ENCODE measurements around the gene FTO. TPM values are rescaled to one million over a fixed set of nuclear protein-coding genes. Genes with fewer than 3 reads are reported as not detected.

Gene FTO
- polyA plus RNA-seq, 1 donor from 2014 or later: 80.1 TPM

DNA sequence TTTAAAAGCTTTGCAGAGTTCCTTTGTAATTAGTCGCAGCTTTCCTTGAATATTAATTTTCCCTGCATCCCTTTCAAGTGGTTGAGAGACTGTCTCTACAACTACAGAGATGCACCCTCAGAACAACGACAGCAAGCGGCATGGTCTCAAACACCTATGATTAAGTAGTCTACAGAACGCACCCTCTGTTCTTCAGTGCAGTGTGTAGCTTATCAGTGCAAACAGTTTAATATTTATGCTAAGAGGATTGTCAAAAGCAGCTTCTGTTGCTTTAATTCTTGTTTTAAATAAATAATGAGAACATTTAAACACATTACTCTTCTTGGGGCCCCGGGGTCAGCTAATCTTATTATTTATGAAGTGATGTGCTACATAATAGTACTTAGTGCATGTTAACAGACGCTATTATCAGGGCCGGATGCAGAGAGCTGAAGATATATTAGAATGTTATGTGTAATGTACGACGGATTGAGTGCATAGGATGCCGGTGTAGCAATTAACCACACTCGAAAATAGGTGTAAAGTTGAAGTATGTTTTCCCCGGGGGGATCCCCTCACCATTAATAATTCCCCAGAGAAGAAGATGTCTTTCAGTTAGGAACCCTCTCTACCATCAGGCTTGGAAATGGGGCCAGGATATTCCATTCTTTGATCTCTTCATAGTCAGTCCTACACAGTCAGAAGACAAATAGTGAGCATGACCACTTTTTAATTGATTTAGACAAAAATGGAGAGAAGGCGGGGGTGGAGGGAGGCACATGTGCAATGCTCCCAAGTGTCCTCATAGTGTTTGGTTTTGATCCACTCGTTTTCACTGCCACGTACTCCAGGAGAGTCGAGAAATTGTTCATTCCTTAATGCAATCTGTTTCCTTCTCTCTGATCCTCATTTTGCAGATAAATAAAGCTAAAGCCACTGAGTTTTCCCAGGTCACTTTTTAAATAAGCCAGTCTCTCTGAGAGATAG, 406.3 kb downstream of the FTO start:
- Histone ChIP-seq H4K20me1 (ENCODE audit: insufficient read depth) (no peaks in the 10 kb centered on the region), H3K9me2 (ENCODE audit: insufficient read depth, low read length) (no peaks in the 10 kb centered on the region), H3K4me3 (ENCODE audit: low read length) (no peak overlapping the region), H3K4me2 (ENCODE audit: low read length) (no peak overlapping the region), H3K36me3 (ENCODE audit: insufficient read depth, low read length) (no peaks in the 10 kb centered on the region), H3K9ac (ENCODE audit: low read length) (no peak overlapping the region), H3K79me2 (replicated peaks; ENCODE audit: insufficient read depth, low read length) (no peaks in the 10 kb centered on the region), H3K27ac (ENCODE audit: low read length) (no peak overlapping the region), H3F3A (ENCODE audit: insufficient read depth, low read length, poor library complexity, severe bottlenecking) (no peaks in the 10 kb centered on the region), H3K9me3 (ENCODE audit: low read length) (no peaks in the 10 kb centered on the region), H3K27me3 (ENCODE audit: insufficient read depth, low read depth, low read length) (no peaks in the 10 kb centered on the region), H2AFZ (ENCODE audit: low read depth, low read length) (no peak overlapping the region)
- no peak for TF ChIP-seq POLR2AphosphoS5 (IDR thresholded peaks at IDR 0.05)
- TF ChIP-seq EP300 (conservative IDR thresholded peaks at IDR 0.05; ENCODE audit: poor library complexity, severe bottlenecking): no peak
- TF ChIP-seq SMC3 (conservative IDR thresholded peaks at IDR 0.05; ENCODE audit: poor library complexity): no peak
- TF ChIP-seq, protein P1, sequence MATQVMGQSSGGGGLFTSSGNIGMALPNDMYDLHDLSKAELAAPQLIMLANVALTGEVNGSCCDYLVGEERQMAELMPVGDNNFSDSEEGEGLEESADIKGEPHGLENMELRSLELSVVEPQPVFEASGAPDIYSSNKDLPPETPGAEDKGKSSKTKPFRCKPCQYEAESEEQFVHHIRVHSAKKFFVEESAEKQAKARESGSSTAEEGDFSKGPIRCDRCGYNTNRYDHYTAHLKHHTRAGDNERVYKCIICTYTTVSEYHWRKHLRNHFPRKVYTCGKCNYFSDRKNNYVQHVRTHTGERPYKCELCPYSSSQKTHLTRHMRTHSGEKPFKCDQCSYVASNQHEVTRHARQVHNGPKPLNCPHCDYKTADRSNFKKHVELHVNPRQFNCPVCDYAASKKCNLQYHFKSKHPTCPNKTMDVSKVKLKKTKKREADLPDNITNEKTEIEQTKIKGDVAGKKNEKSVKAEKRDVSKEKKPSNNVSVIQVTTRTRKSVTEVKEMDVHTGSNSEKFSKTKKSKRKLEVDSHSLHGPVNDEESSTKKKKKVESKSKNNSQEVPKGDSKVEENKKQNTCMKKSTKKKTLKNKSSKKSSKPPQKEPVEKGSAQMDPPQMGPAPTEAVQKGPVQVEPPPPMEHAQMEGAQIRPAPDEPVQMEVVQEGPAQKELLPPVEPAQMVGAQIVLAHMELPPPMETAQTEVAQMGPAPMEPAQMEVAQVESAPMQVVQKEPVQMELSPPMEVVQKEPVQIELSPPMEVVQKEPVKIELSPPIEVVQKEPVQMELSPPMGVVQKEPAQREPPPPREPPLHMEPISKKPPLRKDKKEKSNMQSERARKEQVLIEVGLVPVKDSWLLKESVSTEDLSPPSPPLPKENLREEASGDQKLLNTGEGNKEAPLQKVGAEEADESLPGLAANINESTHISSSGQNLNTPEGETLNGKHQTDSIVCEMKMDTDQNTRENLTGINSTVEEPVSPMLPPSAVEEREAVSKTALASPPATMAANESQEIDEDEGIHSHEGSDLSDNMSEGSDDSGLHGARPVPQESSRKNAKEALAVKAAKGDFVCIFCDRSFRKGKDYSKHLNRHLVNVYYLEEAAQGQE (IDR thresholded peaks at IDR 0.05; ENCODE audit: borderline replicate concordance): no peak
- no peak for TF ChIP-seq RAD21 (conservative IDR thresholded peaks at IDR 0.05)
- TF ChIP-seq EZH2 (IDR thresholded peaks at IDR 0.05; ENCODE audit: borderline replicate concordance, insufficient read depth, low read length, poor library complexity, severe bottlenecking): no peak
- no peak for TF ChIP-seq MXI1 (conservative IDR thresholded peaks at IDR 0.05; ENCODE audit: poor library complexity, severe bottlenecking)
- no peak for TF ChIP-seq TAF1 (IDR thresholded peaks at IDR 0.05; ENCODE audit: low read depth)
- TF ChIP-seq, protein P2, sequence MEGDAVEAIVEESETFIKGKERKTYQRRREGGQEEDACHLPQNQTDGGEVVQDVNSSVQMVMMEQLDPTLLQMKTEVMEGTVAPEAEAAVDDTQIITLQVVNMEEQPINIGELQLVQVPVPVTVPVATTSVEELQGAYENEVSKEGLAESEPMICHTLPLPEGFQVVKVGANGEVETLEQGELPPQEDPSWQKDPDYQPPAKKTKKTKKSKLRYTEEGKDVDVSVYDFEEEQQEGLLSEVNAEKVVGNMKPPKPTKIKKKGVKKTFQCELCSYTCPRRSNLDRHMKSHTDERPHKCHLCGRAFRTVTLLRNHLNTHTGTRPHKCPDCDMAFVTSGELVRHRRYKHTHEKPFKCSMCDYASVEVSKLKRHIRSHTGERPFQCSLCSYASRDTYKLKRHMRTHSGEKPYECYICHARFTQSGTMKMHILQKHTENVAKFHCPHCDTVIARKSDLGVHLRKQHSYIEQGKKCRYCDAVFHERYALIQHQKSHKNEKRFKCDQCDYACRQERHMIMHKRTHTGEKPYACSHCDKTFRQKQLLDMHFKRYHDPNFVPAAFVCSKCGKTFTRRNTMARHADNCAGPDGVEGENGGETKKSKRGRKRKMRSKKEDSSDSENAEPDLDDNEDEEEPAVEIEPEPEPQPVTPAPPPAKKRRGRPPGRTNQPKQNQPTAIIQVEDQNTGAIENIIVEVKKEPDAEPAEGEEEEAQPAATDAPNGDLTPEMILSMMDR (IDR thresholded peaks at IDR 0.05; ENCODE audit: poor library complexity, severe bottlenecking): no peak

DNA sequence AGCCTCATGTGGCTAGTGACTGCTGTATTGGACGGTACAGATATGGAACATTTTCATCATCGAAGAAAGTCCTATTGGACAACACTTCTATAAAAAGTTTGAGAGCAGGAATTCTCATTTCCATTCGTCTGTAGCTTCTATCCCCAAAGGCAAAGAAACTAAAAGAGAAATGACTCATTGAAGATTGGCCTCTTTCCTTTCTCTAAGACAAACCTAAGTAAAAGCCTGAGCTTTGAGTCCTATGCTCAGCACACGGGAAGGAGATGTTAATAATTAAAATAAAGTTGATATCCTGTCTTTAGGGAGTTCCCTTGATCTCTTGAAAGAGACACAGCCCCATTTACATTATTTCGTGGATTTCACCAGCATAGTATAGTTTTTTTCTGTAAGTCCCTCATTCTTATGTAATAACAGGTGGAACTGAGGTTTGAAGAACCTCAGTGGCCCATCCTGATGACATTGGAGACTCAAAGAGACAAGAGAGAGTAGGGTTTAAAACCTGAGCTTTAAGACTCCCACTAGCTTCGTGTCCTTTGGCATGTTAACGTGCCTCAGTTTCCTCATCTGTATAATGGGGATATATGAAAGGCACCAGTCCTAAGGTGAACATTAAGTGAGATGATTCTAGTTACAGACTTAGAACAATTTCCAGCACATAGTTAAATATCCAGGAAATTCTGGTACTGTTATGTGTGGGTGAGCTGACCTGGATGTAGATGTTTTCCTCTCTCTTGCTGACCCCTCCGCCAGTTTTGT, 408.7 kb downstream of the FTO start:
- H4K20me1 ChIP-seq (ENCODE audit: insufficient read depth): no peaks in the 10 kb centered on the region
- no peaks in the 10 kb centered on the region for H3K9me2 ChIP-seq (ENCODE audit: insufficient read depth, low read length)
- H3F3A ChIP-seq (ENCODE audit: insufficient read depth, low read length, poor library complexity, severe bottlenecking): no peaks in the 10 kb centered on the region
- H2AFZ ChIP-seq (ENCODE audit: low read depth, low read length): no peak overlapping the region
- no peak overlapping the region for H3K27ac ChIP-seq (ENCODE audit: low read length)
- no peaks in the 10 kb centered on the region for H3K9me3 ChIP-seq (ENCODE audit: low read length)
- H3K9ac ChIP-seq (ENCODE audit: low read length): no peak overlapping the region
- H3K79me2 ChIP-seq (replicated peaks; ENCODE audit: insufficient read depth, low read length): no peaks in the 10 kb centered on the region
- no peak overlapping the region for H3K4me2 ChIP-seq (ENCODE audit: low read length)
- H3K36me3 ChIP-seq (ENCODE audit: insufficient read depth, low read length): no peaks in the 10 kb centered on the region
- TF ChIP-seq EZH2 (IDR thresholded peaks at IDR 0.05; ENCODE audit: borderline replicate concordance, insufficient read depth, low read length, poor library complexity, severe bottlenecking) (no peak), TAF1 (IDR thresholded peaks at IDR 0.05; ENCODE audit: low read depth) (no peak), POLR2AphosphoS5 (IDR thresholded peaks at IDR 0.05) (no peak), SMC3 (conservative IDR thresholded peaks at IDR 0.05; ENCODE audit: poor library complexity) (no peak), EP300 (conservative IDR thresholded peaks at IDR 0.05; ENCODE audit: poor library complexity, severe bottlenecking) (no peak), MXI1 (conservative IDR thresholded peaks at IDR 0.05; ENCODE audit: poor library complexity, severe bottlenecking) (no peak), RAD21 (conservative IDR thresholded peaks at IDR 0.05) (no peak)
- TF ChIP-seq, protein P1 (IDR thresholded peaks at IDR 0.05; ENCODE audit: borderline replicate concordance): no peak
- TF ChIP-seq, protein P2 (IDR thresholded peaks at IDR 0.05; ENCODE audit: poor library complexity, severe bottlenecking): no peak
- H3K4me3 ChIP-seq (ENCODE audit: low read length): no peak overlapping the region
- no peaks in the 10 kb centered on the region for H3K27me3 ChIP-seq (ENCODE audit: insufficient read depth, low read depth, low read length)

All from neural cell (in vitro differentiated cells).